ENCODE data around the gene ANKRD28.
"Not testable (repeated sequence)": the region's sequence is repeated elsewhere in the genome, so short reads cannot be mapped to it uniquely, and the experiment has no call there.

Gene ANKRD28

GRCh38 chr3:15769256-15769915, 28.4 kb downstream of the ANKRD28 start:
- no peak for DNase-seq

- no peak for DNase-seq
Observed at GRCh38 chr3:15768421-15769255, 29.1 kb downstream of the ANKRD28 start.

- no peak for DNase-seq
Observed at GRCh38 chr3:15766406-15766805, 31.4 kb downstream of the ANKRD28 start.

GRCh38 chr3:15758295-15758694, 39.5 kb downstream of the ANKRD28 start:
- DNase-seq: no peak

GRCh38 chr3:15757824-15758223, 40.0 kb downstream of the ANKRD28 start:
- no peak for DNase-seq

GRCh38 chr3:15756505-15756904, 41.3 kb downstream of the ANKRD28 start:
- no peak for DNase-seq

- no peak for DNase-seq
Observed at GRCh38 chr3:15755780-15756179, 42.0 kb downstream of the ANKRD28 start.

GRCh38 chr3:15755181-15755580, 42.6 kb downstream of the ANKRD28 start:
- DNase-seq: no peak

- no peak for DNase-seq
Observed at GRCh38 chr3:15754047-15754446, 43.7 kb downstream of the ANKRD28 start.

- no peak for DNase-seq
Observed at GRCh38 chr3:15753056-15753710, 44.6 kb downstream of the ANKRD28 start.

GRCh38 chr3:15750879-15751278, 46.9 kb downstream of the ANKRD28 start:
- DNase-seq: no peak

GRCh38 chr3:15750143-15750542, 47.6 kb downstream of the ANKRD28 start:
- no peak for DNase-seq

GRCh38 chr3:15745896-15746295, 51.9 kb downstream of the ANKRD28 start:
- DNase-seq: not testable (repeated sequence)

GRCh38 chr3:15744176-15744575, 53.6 kb downstream of the ANKRD28 start:
- no peak for DNase-seq

GRCh38 chr3:15743587-15744009, 54.2 kb downstream of the ANKRD28 start:
- no peak for DNase-seq

GRCh38 chr3:15742236-15742635, 55.5 kb downstream of the ANKRD28 start:
- DNase-seq: not testable (repeated sequence)

GRCh38 chr3:15738616-15739005, 59.2 kb downstream of the ANKRD28 start:
- not testable (repeated sequence) for DNase-seq

GRCh38 chr3:15731024-15731423, 66.8 kb downstream of the ANKRD28 start:
- DNase-seq: no peak

GRCh38 chr3:15728766-15729165, 69.0 kb downstream of the ANKRD28 start:
- no peak for DNase-seq

- DNase-seq: no peak
Observed at GRCh38 chr3:15726881-15727280, 70.9 kb downstream of the ANKRD28 start.

- no peak for DNase-seq
Observed at GRCh38 chr3:15726043-15726442, 71.7 kb downstream of the ANKRD28 start.

GRCh38 chr3:15724446-15724845, 73.3 kb downstream of the ANKRD28 start:
- DNase-seq: no peak

GRCh38 chr3:15723624-15723884, 74.2 kb downstream of the ANKRD28 start:
- no peak for DNase-seq

Data from activated naive CD4-positive, alpha-beta T cell treated with Interleukin-2 at 50 U/mL for 16 hours (primary cell).